GM23248 (cell line): ENCODE data around the gene POTEI. TPM values are rescaled to one million over a fixed set of nuclear protein-coding genes. Genes with fewer than 3 reads are reported as not detected.
"Not testable (repeated sequence)": the region's sequence is repeated elsewhere in the genome, so short reads cannot be mapped to it uniquely, and the experiment has no call there.

Experiments used
- DNase-seq: peaks from one replicate; pipeline ENCODE4 v3.0.0-alpha.2; 2015
- H2AFZ ChIP-seq: fragments of 200-600 bp; sonication (generic); 2 replicates; pipeline ENCODE4 v1.6.1; 2016; ENCODE audit warnings: antibody characterized with exemption
- H3F3A ChIP-seq: fragments of 200-600 bp; sonication (generic); 2 replicates; pipeline ENCODE4 v1.6.1; 2016; ENCODE audit warnings: mild to moderate bottlenecking, antibody characterized with exemption, mixed run types; ENCODE audit not compliant: insufficient read depth
- H3K27ac ChIP-seq: fragments of 200-600 bp; sonication (generic); 2 replicates; pipeline ENCODE4 v1.5.1; 2016; ENCODE audit warnings: mild to moderate bottlenecking
- H3K27me3 ChIP-seq: fragments of 200-600 bp; sonication (generic); replicated peaks from 2 replicates; pipeline ENCODE4 v1.6.1; 2016; ENCODE audit warnings: mild to moderate bottlenecking; ENCODE audit not compliant: insufficient read depth
- H3K36me3 ChIP-seq: fragments of 200-600 bp; sonication (generic); 2 replicates; pipeline ENCODE4 v1.6.1; 2016; ENCODE audit warnings: low read depth, mild to moderate bottlenecking
- H3K4me1 ChIP-seq: fragments of 200-600 bp; sonication (generic); 2 replicates; pipeline ENCODE4 v1.6.1; 2016; ENCODE audit warnings: mild to moderate bottlenecking; ENCODE audit not compliant: insufficient read depth
- H3K4me2 ChIP-seq: fragments of 200-600 bp; sonication (generic); one replicate; pipeline ENCODE4 v1.6.1; 2016; ENCODE audit warnings: mild to moderate bottlenecking; ENCODE audit not compliant: unreplicated experiment
- H3K4me3 ChIP-seq: fragments of 200-600 bp; sonication (generic); 2 replicates; pipeline ENCODE4 v1.5.1; 2016; ENCODE audit warnings: mild to moderate bottlenecking
- H3K79me2 ChIP-seq: fragments of 200-600 bp; sonication (generic); 2 replicates; pipeline ENCODE4 v1.6.1; 2016; ENCODE audit warnings: mild to moderate bottlenecking; ENCODE audit not compliant: insufficient read depth
- H3K9ac ChIP-seq: fragments of 200-600 bp; sonication (generic); 2 replicates; pipeline ENCODE4 v1.6.1; 2016; ENCODE audit warnings: mild to moderate bottlenecking
- H3K9me2 ChIP-seq: fragments of 200-600 bp; sonication (generic); 2 replicates; pipeline ENCODE4 v1.6.1; 2016; ENCODE audit warnings: mixed run types, mild to moderate bottlenecking, moderate library complexity; ENCODE audit not compliant: insufficient read depth
- H3K9me3 ChIP-seq: fragments of 200-600 bp; sonication (generic); one replicate; pipeline ENCODE4 v1.6.1; 2017; ENCODE audit warnings: low read depth
- H4K20me1 ChIP-seq: fragments of 200-600 bp; sonication (generic); 2 replicates; pipeline ENCODE4 v1.6.0; 2016; ENCODE audit not compliant: insufficient read depth
- WGBS, 2 experiments: methylation state at CpG; one replicate each; pipeline ENCODE4 v1.1.6; 2015 to 2017; ENCODE audit warnings: low lambda C conversion rate in 2 of 2, low coverage in 1 of 2; ENCODE audit errors: missing lambda C conversion rate in 2 of 2; 5-methylcytosine and 5-hydroxymethylcytosine counted together
- in situ Hi-C: fragments of 300-500 bp; cut with MboI; formaldehyde crosslinking; loops from 2 replicates; pipeline ENCODE4 v1.15.0; 2020
- polyA plus RNA-seq: library from polyadenylated mRNA; unstranded; fragments of >200 nt; fragmentation: Nextera tagmentation; extraction: Ambion mirVana; gene quantifications from 2 replicates; pipeline ENCODE4 v1.2.1, GENCODE V29; 2016
- total RNA-seq: library from RNA; depleted of rRNA; stranded (reverse); fragments of >200 nt; shearing (Covaris generic); gene quantifications from 2 replicates; pipeline ENCODE4 v1.2.3, GENCODE V29; 2014

The POTEI gene
- total and polyA plus RNA-seq, 2 experiments from 2014 or later: not detected

DNA sequence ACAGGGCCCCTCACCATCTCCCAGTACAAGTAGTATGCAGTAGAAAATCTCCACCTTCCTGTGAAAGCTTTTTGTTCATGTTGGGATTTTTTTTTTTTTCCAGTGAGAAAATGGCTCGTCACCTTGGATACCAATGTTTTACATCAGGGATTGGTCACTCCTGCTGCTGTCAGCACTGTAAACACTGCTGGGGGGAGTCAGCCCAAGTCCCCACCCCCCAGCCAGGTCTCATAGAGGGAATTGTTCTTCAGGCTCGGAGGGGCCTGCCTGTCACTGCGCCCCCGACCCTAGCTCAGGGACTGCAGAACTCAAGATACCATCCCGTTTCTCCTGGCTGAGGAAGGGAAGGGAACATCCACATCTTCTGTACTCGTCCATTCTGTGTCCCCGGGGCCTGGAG is 11.9 kb upstream of the POTEI start, which contains the start of gene CFC1B:
TSS of gene CFC1B (plus strand) at position 231 of the 400 bp plus-strand sequence. CDS start 263 bp downstream, outside the sequence.
- H3K9ac ChIP-seq, H4K20me1 ChIP-seq, H3K4me1 ChIP-seq, H3K9me3 ChIP-seq, H2AFZ ChIP-seq, in situ Hi-C loops, H3K79me2 ChIP-seq, H3K4me2 ChIP-seq, H3K27ac ChIP-seq, H3K4me3 ChIP-seq, H3K27me3 ChIP-seq, H3K36me3 ChIP-seq, H3K9me2 ChIP-seq, DNase-seq, H3F3A ChIP-seq: not testable (repeated sequence)
- WGBS, 2 experiments: no CpG with 5 or more reads among the region's 7 CpGs

DNA sequence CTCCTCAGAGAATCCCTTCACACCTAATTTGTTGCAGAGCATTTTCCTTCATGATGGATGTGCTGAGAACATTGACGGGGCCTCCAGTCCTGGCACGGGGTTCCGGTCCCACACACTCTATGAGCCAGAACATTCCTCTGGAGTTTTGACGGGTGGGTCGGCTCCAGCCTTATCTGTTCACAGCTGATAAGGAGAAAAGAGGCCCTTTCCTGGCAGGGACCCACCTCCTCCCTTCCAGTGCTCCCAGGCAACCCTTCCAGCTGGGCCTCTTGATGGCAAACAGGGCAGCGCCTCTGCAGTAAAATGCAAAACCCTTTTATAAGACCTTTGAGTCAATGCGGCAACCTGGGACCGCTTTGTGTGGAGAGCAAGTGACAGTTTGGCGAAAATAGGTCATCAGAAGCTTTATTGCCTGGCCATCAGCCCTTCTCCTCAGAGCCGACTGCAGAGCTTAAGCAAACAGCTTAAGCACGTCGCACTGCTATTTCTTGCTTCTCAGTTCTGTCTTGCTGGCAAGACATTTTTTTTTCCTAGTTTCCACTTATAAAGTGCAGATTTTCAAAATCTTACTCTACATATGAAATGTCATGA is 9.5 kb upstream of the POTEI start:
- H3K9me2 ChIP-seq, H3K9ac ChIP-seq, H3K4me3 ChIP-seq, H4K20me1 ChIP-seq, H3K27ac ChIP-seq, H3K4me1 ChIP-seq, DNase-seq, H2AFZ ChIP-seq, H3F3A ChIP-seq, H3K79me2 ChIP-seq, H3K27me3 ChIP-seq, H3K4me2 ChIP-seq, in situ Hi-C loops, H3K9me3 ChIP-seq, H3K36me3 ChIP-seq: not testable (repeated sequence)
- WGBS, 2 experiments: no CpG with 5 or more reads among the region's 12 CpGs

- H3K36me3 ChIP-seq, H4K20me1 ChIP-seq, H3K4me3 ChIP-seq, H3K9me3 ChIP-seq, H3K9ac ChIP-seq, H3K79me2 ChIP-seq, H3F3A ChIP-seq, DNase-seq, H3K4me2 ChIP-seq, H3K4me1 ChIP-seq, H3K27ac ChIP-seq, H2AFZ ChIP-seq, in situ Hi-C loops, H3K9me2 ChIP-seq, H3K27me3 ChIP-seq: not testable (repeated sequence)
- 38 to 52% methylated on average over 4 to 5 of the region's 17 CpGs for WGBS, 2 experiments
Measured at GRCh38 chr2:130511747-130512451, 2.8 kb upstream of the POTEI start.

DNA sequence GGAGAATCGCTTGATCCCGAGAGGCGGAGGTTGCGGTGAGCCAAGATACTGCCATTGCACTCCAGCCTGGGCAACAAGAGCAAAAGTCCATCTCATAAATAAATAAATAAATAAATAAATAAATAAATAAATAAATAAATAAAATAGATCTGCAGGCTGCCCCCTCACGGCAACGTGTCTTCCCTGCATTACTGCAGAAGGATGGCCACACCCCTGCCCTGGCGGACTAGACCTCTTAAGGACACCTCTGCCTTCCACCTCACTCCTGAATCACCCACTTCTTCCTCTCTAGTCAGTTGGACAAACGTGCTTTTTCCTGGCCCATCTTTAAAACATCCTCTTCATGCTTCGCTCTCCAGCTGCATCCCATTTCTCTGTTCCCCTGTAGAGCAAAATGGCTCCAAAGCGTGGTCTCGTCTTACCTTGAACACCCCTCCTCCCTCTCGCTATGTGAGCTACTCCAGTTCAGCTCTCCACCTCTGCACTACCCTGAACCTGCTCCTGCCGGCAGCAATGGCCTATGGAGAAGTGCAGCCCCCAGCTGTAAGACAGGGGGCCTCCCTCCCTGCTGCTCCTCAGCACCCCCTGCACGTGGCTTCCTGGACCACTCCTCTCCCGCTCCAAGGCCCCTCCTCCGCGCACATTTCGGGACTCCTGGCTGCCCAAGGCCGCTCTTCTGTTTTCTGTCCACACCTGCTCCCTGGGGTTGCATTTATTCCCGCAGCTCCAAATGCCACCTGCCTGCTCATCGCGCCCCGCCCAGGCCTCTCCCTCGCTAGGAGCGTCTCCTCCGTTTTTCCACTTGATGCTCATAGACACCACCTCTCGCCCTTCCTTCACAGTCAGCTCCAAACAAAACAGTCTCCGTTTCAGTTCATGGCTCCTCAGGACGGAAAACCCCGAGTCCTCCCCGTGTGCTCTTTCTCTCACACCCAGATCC is 1.9 kb upstream of the POTEI start:
- in situ Hi-C loops, H3K36me3 ChIP-seq, H3K9me3 ChIP-seq, H3F3A ChIP-seq, H3K27ac ChIP-seq, DNase-seq, H2AFZ ChIP-seq, H3K27me3 ChIP-seq, H3K79me2 ChIP-seq, H3K4me1 ChIP-seq, H4K20me1 ChIP-seq, H3K4me3 ChIP-seq, H3K4me2 ChIP-seq, H3K9ac ChIP-seq, H3K9me2 ChIP-seq: not testable (repeated sequence)
- WGBS, 2 experiments: no CpG with 5 or more reads among the region's 31 CpGs

DNA sequence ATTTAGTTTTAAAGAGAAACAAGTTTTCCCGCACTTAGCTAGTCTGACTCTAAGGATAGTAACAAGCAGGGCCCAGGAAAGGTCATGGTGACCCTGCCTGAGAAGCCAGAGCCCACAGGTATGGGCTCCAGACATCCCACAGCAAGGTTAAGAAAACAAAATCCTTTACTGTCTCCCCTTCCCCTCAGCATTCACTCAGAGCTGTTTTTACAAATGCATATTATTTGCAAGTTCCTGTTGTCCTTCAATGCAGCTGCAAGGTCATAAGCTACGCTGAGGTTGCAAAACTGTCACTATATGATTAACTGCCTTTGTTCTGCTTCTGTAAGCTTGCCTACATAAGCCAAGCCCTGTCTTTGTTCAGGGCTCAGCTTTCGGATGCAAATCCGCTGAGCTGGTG is 18.1 kb downstream of the POTEI start:
- H2AFZ ChIP-seq, H3K9me2 ChIP-seq, H3K4me3 ChIP-seq, H3K27ac ChIP-seq, H3K4me1 ChIP-seq, H3K9ac ChIP-seq, H3F3A ChIP-seq, H4K20me1 ChIP-seq, H3K27me3 ChIP-seq, H3K9me3 ChIP-seq, DNase-seq, in situ Hi-C loops, H3K36me3 ChIP-seq, H3K4me2 ChIP-seq, H3K79me2 ChIP-seq: not testable (repeated sequence)
- 67 to 75% methylated on average over 2 to 3 of the region's 4 CpGs for WGBS, 2 experiments

DNA sequence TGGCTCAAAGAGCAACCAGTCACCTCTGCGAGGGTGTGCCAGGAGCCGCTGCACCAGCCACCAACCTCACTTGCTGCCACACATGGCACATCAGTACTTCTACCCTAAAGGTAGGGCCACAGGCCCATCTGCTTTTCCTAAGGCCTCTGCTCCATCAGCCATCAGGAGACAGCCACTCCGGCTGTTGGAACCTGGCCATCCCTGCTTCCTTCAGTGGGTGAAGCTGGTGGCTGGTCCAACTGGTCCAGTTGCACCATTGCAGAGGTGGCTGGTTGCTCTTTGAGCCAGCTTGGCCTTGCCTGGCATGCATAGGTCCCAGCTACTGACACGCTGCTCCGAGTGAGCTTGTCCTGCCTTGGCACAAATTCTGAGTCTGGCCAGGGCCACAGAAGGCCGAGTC is 53.7 kb downstream of the POTEI start:
- H3K36me3 ChIP-seq, DNase-seq, H3K9me2 ChIP-seq, H3K27me3 ChIP-seq, H3K9me3 ChIP-seq, H3K9ac ChIP-seq, H3F3A ChIP-seq, H3K27ac ChIP-seq, H3K4me1 ChIP-seq, H4K20me1 ChIP-seq, in situ Hi-C loops, H3K4me3 ChIP-seq, H3K79me2 ChIP-seq, H2AFZ ChIP-seq, H3K4me2 ChIP-seq: not testable (repeated sequence)
- 29 to 48% methylated on average over 4 to 6 of the region's 6 CpGs for WGBS, 2 experiments

- H2AFZ ChIP-seq, H3K27me3 ChIP-seq, H3K9me2 ChIP-seq, H4K20me1 ChIP-seq, H3K4me3 ChIP-seq, H3K4me1 ChIP-seq, H3K9me3 ChIP-seq, H3K79me2 ChIP-seq, H3F3A ChIP-seq, in situ Hi-C loops, H3K36me3 ChIP-seq, H3K9ac ChIP-seq, DNase-seq, H3K27ac ChIP-seq, H3K4me2 ChIP-seq: not testable (repeated sequence)
- WGBS, 2 experiments: 61 to 67% methylated on average over 6 of the region's 6 CpGs
Measured at GRCh38 chr2:130454712-130455083, 54.4 kb downstream of the POTEI start.
